HG03139 (cell line): ENCODE data around the gene CRISP1.
"Not testable (repeated sequence)": the region's sequence is repeated elsewhere in the genome, so short reads cannot be mapped to it uniquely, and the experiment has no call there.

Source experiments
- ATAC-seq: cut with Tn5 transposase; IDR thresholded peaks from one replicate; pipeline ENCODE4 v1.9.1; 2021; ENCODE audit not compliant: unreplicated experiment

The CRISP1 gene

GRCh38 chr6:49866485-49866943 lies at the start of gene CRISP1:
CRISP1 (minus strand) TSS chr6:49866535; CDS start chr6:49857400, 9,135 bp downstream.
- no peak for ATAC-seq

GRCh38 chr6:49915035-49915434 lies 48.7 kb upstream of the CRISP1 start:
- no peak for ATAC-seq

GRCh38 chr6:49913636-49914375 lies 47.5 kb upstream of the CRISP1 start:
- no peak for ATAC-seq

- no peak for ATAC-seq
Measured at GRCh38 chr6:49912196-49912595, 45.9 kb upstream of the CRISP1 start.

- ATAC-seq, result no peak
Measured at GRCh38 chr6:49911252-49911651, 44.9 kb upstream of the CRISP1 start.

- no peak for ATAC-seq
Measured at GRCh38 chr6:49909563-49909962, 43.2 kb upstream of the CRISP1 start.

GRCh38 chr6:49906526-49906925 lies 40.2 kb upstream of the CRISP1 start:
- ATAC-seq, result no peak

- no peak for ATAC-seq
Measured at GRCh38 chr6:49905296-49905695, 39.0 kb upstream of the CRISP1 start.

GRCh38 chr6:49902856-49903255 lies 36.5 kb upstream of the CRISP1 start:
- no peak for ATAC-seq

GRCh38 chr6:49898904-49899566 lies 32.7 kb upstream of the CRISP1 start:
- no peak for ATAC-seq

- not testable (repeated sequence) for ATAC-seq
Measured at GRCh38 chr6:49895553-49895952, 29.2 kb upstream of the CRISP1 start.

- ATAC-seq, result no peak
Measured at GRCh38 chr6:49892280-49892679, 25.9 kb upstream of the CRISP1 start.

GRCh38 chr6:49890988-49891387 lies 24.7 kb upstream of the CRISP1 start:
- no peak for ATAC-seq

- no peak for ATAC-seq
Measured at GRCh38 chr6:49888742-49889431, 22.6 kb upstream of the CRISP1 start.

GRCh38 chr6:49868951-49869529 lies 2.7 kb upstream of the CRISP1 start:
- ATAC-seq, result no peak

GRCh38 chr6:49856282-49856681 lies 10.1 kb downstream of the CRISP1 start:
- ATAC-seq, result no peak

GRCh38 chr6:49855221-49855620 lies 11.1 kb downstream of the CRISP1 start:
- ATAC-seq, result no peak

GRCh38 chr6:49852975-49853374 lies 13.4 kb downstream of the CRISP1 start:
- ATAC-seq, result no peak

GRCh38 chr6:49849213-49849907 lies 17.0 kb downstream of the CRISP1 start:
- ATAC-seq, result peak; percentile 81

GRCh38 chr6:49847673-49848072 lies 18.7 kb downstream of the CRISP1 start:
- no peak for ATAC-seq

GRCh38 chr6:49847014-49847413 lies 19.3 kb downstream of the CRISP1 start:
- ATAC-seq, result no peak
